ENCODE results near the gene P2RX5. TPM values are rescaled to one million over a fixed set of nuclear protein-coding genes. Genes with fewer than 3 reads are reported as not detected.

Gene P2RX5
- total RNA-seq (2022; extraction: Qiagen RNA extraction), result 16.9 to 25.6 TPM (median 24.9 TPM) in 5 replicates

GRCh38 chr17:3695723-3696411, at the start of gene P2RX5:
P2RX5 (minus strand) TSS chr17:3696155; CDS start chr17:3696005, 150 bp downstream.

GRCh38 chr17:3723556-3724377, 27.8 kb upstream of the P2RX5 start, which contains the start of gene HASPIN:
HASPIN (plus strand) TSS chr17:3723903; CDS start chr17:3723936, 33 bp downstream.

GRCh38 chr17:3668279-3669084, 27.5 kb downstream of the P2RX5 start, which contains the start of the genes EMC6 and TAX1BP3:
EMC6 (plus strand) TSS chr17:3668812; CDS start chr17:3669147, 335 bp downstream.
TAX1BP3 (minus strand) TSS chr17:3668578; CDS start chr17:3668526, 52 bp downstream.

GRCh38 chr17:3636154-3636907, 59.6 kb downstream of the P2RX5 start, which contains the start of the genes CTNS and SHPK:
CTNS (plus strand) TSS chr17:3636760; CDS start chr17:3640207, 3,447 bp downstream.
SHPK (minus strand) TSS chr17:3636250; CDS start chr17:3636219, 31 bp downstream.

Other genes with a start within 250 kb of the P2RX5 start
- gene SPATA22, start 224.3 kb downstream of the P2RX5 start, total RNA-seq (2022; extraction: Qiagen RNA extraction), result not detected in 5 replicates
- not detected in 5 replicates for gene ASPA, start 220.2 kb downstream of the P2RX5 start, total RNA-seq (2022; extraction: Qiagen RNA extraction)
- gene TRPV3, start 138.3 kb downstream of the P2RX5 start, total RNA-seq (2022; extraction: Qiagen RNA extraction), result 0.19 to 0.38 TPM (median 0.32 TPM) in 5 replicates
- gene TRPV1, start 86.7 kb downstream of the P2RX5 start, total RNA-seq (2022; extraction: Qiagen RNA extraction), result 2.1 to 5.5 TPM (median 3.9 TPM) in 5 replicates
- 11.0 to 17.3 TPM (median 16.0 TPM) in 5 replicates for gene SHPK, start 59.9 kb downstream of the P2RX5 start, total RNA-seq (2022; extraction: Qiagen RNA extraction)
- gene CTNS, start 59.4 kb downstream of the P2RX5 start, total RNA-seq (2022; extraction: Qiagen RNA extraction), result 11.4 to 15.0 TPM (median 13.7 TPM) in 5 replicates
- gene TAX1BP3, start 27.6 kb downstream of the P2RX5 start, total RNA-seq (2022; extraction: Qiagen RNA extraction), result 285 to 336 TPM (median 323 TPM) in 5 replicates
- 112 to 157 TPM (median 148 TPM) in 5 replicates for gene EMC6, start 27.3 kb downstream of the P2RX5 start, total RNA-seq (2022; extraction: Qiagen RNA extraction)
- 14.2 to 15.6 TPM (median 15.2 TPM) in 5 replicates for gene HASPIN, start 27.7 kb upstream of the P2RX5 start, total RNA-seq (2022; extraction: Qiagen RNA extraction)
- 70.0 to 94.6 TPM (median 73.3 TPM) in 5 replicates for gene ITGAE, start 105.0 kb upstream of the P2RX5 start, total RNA-seq (2022; extraction: Qiagen RNA extraction)
- 27.0 to 33.1 TPM (median 32.2 TPM) in 5 replicates for gene NCBP3, start 150.1 kb upstream of the P2RX5 start, total RNA-seq (2022; extraction: Qiagen RNA extraction)
- gene CAMKK1, start 196.9 kb upstream of the P2RX5 start, total RNA-seq (2022; extraction: Qiagen RNA extraction), result 25.6 to 28.8 TPM (median 28.2 TPM) in 5 replicates
- 0.02 to 0.04 TPM in 2 of 5 replicates, not detected in the others for gene P2RX1, start 220.3 kb upstream of the P2RX5 start, total RNA-seq (2022; extraction: Qiagen RNA extraction)

All from A549 treated with dexamethasone at 1 μM for 4 hours (cell line).